ENCODE results near the gene CAMK1G.

The CAMK1G gene

GRCh38 chr1:209597499-209597898 is 14.0 kb downstream of the CAMK1G start:
- no peak for DNase-seq (ENCODE audit: extremely low read depth in 1 of 2, low read depth in 1 of 2)

- no peak for DNase-seq (ENCODE audit: extremely low read depth in 1 of 2, low read depth in 1 of 2)
Observed at GRCh38 chr1:209598227-209598626, 14.7 kb downstream of the CAMK1G start.

- no peak for DNase-seq (ENCODE audit: extremely low read depth in 1 of 2, low read depth in 1 of 2)
Observed at GRCh38 chr1:209600541-209600940, 17.0 kb downstream of the CAMK1G start.

GRCh38 chr1:209601809-209602657 is 18.5 kb downstream of the CAMK1G start:
- DNase-seq (ENCODE audit: extremely low read depth in 1 of 2, low read depth in 1 of 2), result no peak

- no peak for DNase-seq (ENCODE audit: extremely low read depth in 1 of 2, low read depth in 1 of 2)
Observed at GRCh38 chr1:209603877-209604276, 20.4 kb downstream of the CAMK1G start.

GRCh38 chr1:209607102-209607794 is 23.7 kb downstream of the CAMK1G start:
- DNase-seq (ENCODE audit: extremely low read depth in 1 of 2, low read depth in 1 of 2), result no peak

- no peak for DNase-seq (ENCODE audit: extremely low read depth in 1 of 2, low read depth in 1 of 2)
Observed at GRCh38 chr1:209607795-209608178, 24.3 kb downstream of the CAMK1G start.

GRCh38 chr1:209609041-209609790 is 25.7 kb downstream of the CAMK1G start:
- no peak for DNase-seq (ENCODE audit: extremely low read depth in 1 of 2, low read depth in 1 of 2)

GRCh38 chr1:209609791-209610630 is 26.5 kb downstream of the CAMK1G start:
- DNase-seq (ENCODE audit: extremely low read depth in 1 of 2, low read depth in 1 of 2), result no peak

GRCh38 chr1:209610631-209610905 is 27.1 kb downstream of the CAMK1G start:
- no peak for DNase-seq (ENCODE audit: extremely low read depth in 1 of 2, low read depth in 1 of 2)

GRCh38 chr1:209611771-209612570 is 28.5 kb downstream of the CAMK1G start:
- DNase-seq (ENCODE audit: extremely low read depth in 1 of 2, low read depth in 1 of 2), result no peak

- DNase-seq (ENCODE audit: extremely low read depth in 1 of 2, low read depth in 1 of 2), result no peak
Observed at GRCh38 chr1:209612646-209613399, 29.3 kb downstream of the CAMK1G start.

- no peak for DNase-seq (ENCODE audit: extremely low read depth in 1 of 2, low read depth in 1 of 2)
Observed at GRCh38 chr1:209613400-209614150, 30.1 kb downstream of the CAMK1G start.

GRCh38 chr1:209614151-209614420 is 30.6 kb downstream of the CAMK1G start:
- DNase-seq (ENCODE audit: extremely low read depth in 1 of 2, low read depth in 1 of 2), result no peak

- no peak for DNase-seq (ENCODE audit: extremely low read depth in 1 of 2, low read depth in 1 of 2)
Observed at GRCh38 chr1:209614906-209615305, 31.4 kb downstream of the CAMK1G start.

GRCh38 chr1:209616366-209617046 is 33.0 kb downstream of the CAMK1G start:
- DNase-seq (ENCODE audit: extremely low read depth in 1 of 2, low read depth in 1 of 2), result no peak

- DNase-seq (ENCODE audit: extremely low read depth in 1 of 2, low read depth in 1 of 2), result no peak
Observed at GRCh38 chr1:209617047-209617673, 33.6 kb downstream of the CAMK1G start.

- no peak for DNase-seq (ENCODE audit: extremely low read depth in 1 of 2, low read depth in 1 of 2)
Observed at GRCh38 chr1:209617755-209618154, 34.2 kb downstream of the CAMK1G start.

Measured in activated CD8-positive, alpha-beta memory T cell treated with anti-CD3 and anti-CD28 coated beads for 1 hour (primary cell).